Epithelial cell of esophagus (primary cell): Measurements from ENCODE around the gene MARK2.

Experiments used
- DNase-seq: peaks from one replicate; pipeline ENCODE4 v3.0.0; 2010; ENCODE audit warnings: low read depth
- H3K4me3 ChIP-seq: 2 replicates; pipeline ENCODE4 v1.5.1; 2011; ENCODE audit warnings: mild to moderate bottlenecking, low read length, control low read depth
- TF ChIP-seq, protein P1 (sequence below): IDR thresholded peaks from 2 replicates; pipeline ENCODE4 v1.5.1; 2011; ENCODE audit warnings: low read depth, mild to moderate bottlenecking, low read length, control low read depth, inconsistent platforms; ENCODE audit not compliant: insufficient read depth; ENCODE audit errors: missing control alignments

MARK2 gene

DNA sequence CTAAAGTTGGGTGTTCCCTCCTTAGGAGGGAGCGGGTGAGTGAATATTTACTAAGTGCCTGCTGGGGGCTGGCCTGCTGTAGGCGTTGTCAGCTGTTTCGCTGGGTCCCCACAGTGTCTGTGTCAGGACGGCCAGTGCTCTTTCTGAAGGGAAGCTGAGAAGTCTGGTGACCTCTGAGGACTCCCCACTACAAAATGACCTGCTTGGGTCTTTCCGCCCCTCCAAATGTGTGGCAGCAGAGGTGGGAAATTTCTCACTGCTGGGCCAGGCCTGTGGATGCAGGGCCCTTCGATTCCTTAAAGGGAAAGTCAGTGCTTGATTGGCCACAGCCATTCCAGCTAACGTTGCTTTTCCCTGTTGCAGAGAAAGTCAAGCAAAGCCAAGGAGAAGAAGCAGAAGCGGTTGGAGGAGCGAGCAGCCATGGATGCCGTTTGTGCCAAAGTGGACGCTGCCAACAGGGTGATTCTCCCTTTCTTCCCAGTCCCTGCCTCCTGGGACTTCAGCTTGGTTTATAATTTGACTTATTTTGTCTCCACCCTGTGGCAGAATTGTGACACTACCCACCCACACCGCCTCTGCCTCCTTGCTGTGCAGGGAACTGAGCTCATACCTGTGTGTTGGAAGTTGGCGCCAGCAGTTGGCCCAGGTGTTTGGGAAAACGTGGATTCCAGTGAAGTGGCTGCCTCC, 106.7 kb downstream of the MARK2 start:
- peak; percentile 81 for DNase-seq
- TF ChIP-seq, protein P1, sequence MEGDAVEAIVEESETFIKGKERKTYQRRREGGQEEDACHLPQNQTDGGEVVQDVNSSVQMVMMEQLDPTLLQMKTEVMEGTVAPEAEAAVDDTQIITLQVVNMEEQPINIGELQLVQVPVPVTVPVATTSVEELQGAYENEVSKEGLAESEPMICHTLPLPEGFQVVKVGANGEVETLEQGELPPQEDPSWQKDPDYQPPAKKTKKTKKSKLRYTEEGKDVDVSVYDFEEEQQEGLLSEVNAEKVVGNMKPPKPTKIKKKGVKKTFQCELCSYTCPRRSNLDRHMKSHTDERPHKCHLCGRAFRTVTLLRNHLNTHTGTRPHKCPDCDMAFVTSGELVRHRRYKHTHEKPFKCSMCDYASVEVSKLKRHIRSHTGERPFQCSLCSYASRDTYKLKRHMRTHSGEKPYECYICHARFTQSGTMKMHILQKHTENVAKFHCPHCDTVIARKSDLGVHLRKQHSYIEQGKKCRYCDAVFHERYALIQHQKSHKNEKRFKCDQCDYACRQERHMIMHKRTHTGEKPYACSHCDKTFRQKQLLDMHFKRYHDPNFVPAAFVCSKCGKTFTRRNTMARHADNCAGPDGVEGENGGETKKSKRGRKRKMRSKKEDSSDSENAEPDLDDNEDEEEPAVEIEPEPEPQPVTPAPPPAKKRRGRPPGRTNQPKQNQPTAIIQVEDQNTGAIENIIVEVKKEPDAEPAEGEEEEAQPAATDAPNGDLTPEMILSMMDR, result peak; percentile 75
- no peak overlapping the region for H3K4me3 ChIP-seq

DNA sequence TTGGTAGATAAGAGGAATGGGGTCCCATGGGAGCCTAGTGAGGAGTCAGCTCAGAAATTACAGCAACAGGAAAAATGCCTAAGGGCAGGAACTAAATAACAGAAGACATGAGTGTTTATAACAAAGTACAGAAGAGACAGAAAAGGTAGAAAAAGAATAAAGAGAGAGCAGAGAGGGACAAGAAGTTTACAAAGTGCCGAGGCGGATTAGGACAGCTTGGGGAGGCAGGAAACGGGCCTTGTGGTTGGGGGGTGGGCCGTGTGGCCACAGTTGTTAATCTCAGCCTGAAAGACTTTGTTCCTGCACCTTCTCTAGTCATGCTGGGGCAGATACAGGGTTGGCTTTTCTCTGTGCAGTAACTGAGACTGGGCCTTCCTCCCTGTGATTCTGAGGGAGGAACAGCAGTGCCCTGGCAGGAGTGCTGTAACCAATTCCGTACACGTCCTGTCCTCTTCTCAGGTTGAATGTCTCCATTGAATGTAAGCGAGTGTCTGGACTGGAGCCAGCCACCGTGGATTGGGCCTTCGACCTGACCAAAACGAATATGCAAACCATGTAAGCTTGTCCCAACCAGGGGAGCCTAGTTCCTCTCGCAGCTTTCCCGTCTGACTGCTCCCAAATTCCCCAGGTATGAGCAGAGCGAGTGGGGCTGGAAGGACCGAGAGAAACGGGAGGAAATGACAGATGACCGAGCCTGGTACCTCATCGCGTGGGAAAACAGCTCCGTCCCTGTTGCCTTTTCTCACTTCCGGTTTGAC, 113.0 kb downstream of the MARK2 start:
- TF ChIP-seq, protein P1, result no peak
- no peak overlapping the region for H3K4me3 ChIP-seq
- peak; percentile 62 for DNase-seq

DNA sequence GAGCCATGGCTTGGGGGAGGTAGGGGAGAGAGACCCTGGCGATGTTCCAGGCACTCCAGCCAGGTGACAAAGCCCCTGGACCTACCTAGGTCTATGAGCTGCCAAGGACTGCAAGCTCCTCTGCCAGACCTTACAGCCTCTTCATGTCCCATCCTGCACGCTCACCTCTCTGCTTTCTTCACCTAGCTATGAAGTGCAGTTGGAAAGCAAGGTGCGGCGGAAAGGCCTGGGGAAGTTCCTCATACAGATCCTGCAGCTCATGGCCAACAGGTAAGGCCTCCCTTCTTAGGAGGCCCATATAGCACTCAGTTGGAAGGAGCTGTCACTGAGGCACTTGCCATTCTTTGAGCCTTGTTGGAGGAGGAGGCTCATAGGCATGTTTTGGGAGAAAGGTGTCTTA, 113.7 kb downstream of the MARK2 start:
- TF ChIP-seq, protein P1, result no peak

DNA sequence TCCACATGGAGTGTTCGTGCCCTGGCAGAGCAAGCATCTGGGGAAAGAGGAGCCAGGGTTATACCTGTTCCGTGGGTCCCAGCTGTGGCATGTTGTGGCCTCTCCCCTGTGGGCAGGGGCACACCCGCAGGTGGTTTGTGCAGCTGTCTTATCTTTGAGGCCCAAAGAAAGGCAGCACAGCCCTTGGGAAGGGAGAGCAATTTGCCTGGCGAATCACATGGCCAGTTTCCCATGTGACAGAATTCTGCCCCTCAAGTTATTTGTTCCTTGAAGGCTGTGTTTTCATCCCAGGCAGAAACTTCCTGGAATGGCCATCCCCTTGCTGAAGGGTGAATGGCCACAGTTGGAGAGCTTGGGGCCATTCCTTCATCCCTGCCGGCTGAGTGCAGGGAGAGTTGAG, 119.1 kb downstream of the MARK2 start:
- no peak overlapping the region for H3K4me3 ChIP-seq
- TF ChIP-seq, protein P1, result no peak
- no peak for DNase-seq

More for the DNA sequence above, 113.7 kb downstream of the MARK2 start:
- no peak overlapping the region for H3K4me3 ChIP-seq
- DNase-seq, result peak; percentile 75
